ENCODE data around the gene TUSC2.

The TUSC2 gene

GRCh38 chr3:50353245-50354004, 25.4 kb upstream of the TUSC2 start:
- Histone ChIP-seq H3K4me2 (ENCODE audit: low read depth, low read length) (no peak overlapping the region), H3K36me3 (replicated peaks; ENCODE audit: insufficient read depth, low read length) (peaks cover 11% of the 10 kb centered on the region; the same call in 1 of the 2 replicates), H3K9me2 (replicated peaks; ENCODE audit: insufficient read depth, low read length) (no peaks in the 10 kb centered on the region), H3K4me3 (ENCODE audit: low read length) (no peak overlapping the region), H3K27me3 (replicated peaks; ENCODE audit: insufficient read depth, low read length) (no peaks in the 10 kb centered on the region), H2AFZ (ENCODE audit: low read length) (no peak overlapping the region), H3K79me2 (ENCODE audit: low read length) (peaks cover 86% of the 10 kb centered on the region), H3K4me1 (ENCODE audit: low read length) (peaks cover 39% of the 10 kb centered on the region), H3F3A (ENCODE audit: insufficient read depth, low read length) (0 out of 2 replicates have a peak, but pooled peaks cover 6% of the 10 kb centered on the region), H3K9ac (ENCODE audit: low read length) (no peak overlapping the region), H4K20me1 (ENCODE audit: insufficient read depth, low read length) (no peaks in the 10 kb centered on the region), H3K27ac (ENCODE audit: low read length) (no peak overlapping the region), H3K9me3 (replicated peaks; ENCODE audit: insufficient read depth, low read length) (no peaks in the 10 kb centered on the region)
- no peak for DNase-seq
- TF ChIP-seq EZH2 (optimal IDR thresholded peaks at IDR 0.05; ENCODE audit: low read depth, low read length) (no peak), EZH2phosphoT487 (IDR thresholded peaks at IDR 0.05; ENCODE audit: low read length) (no peak), CTCF (IDR thresholded peaks at IDR 0.05; ENCODE audit: low read length) (no peak)

GRCh38 chr3:50352781-50353180, 24.8 kb upstream of the TUSC2 start:
- Histone ChIP-seq H4K20me1 (ENCODE audit: insufficient read depth, low read length) (no peaks in the 10 kb centered on the region), H3K4me3 (ENCODE audit: low read length) (no peak overlapping the region), H2AFZ (ENCODE audit: low read length) (no peak overlapping the region), H3K27ac (ENCODE audit: low read length) (no peak overlapping the region), H3K9ac (ENCODE audit: low read length) (no peak overlapping the region), H3K27me3 (replicated peaks; ENCODE audit: insufficient read depth, low read length) (no peaks in the 10 kb centered on the region), H3K9me2 (replicated peaks; ENCODE audit: insufficient read depth, low read length) (no peaks in the 10 kb centered on the region), H3K9me3 (replicated peaks; ENCODE audit: insufficient read depth, low read length) (no peaks in the 10 kb centered on the region), H3F3A (ENCODE audit: insufficient read depth, low read length) (0 out of 2 replicates have a peak, but pooled peaks cover 6% of the 10 kb centered on the region), H3K4me2 (ENCODE audit: low read depth, low read length) (no peak overlapping the region), H3K79me2 (ENCODE audit: low read length) (peaks cover 79% of the 10 kb centered on the region), H3K4me1 (ENCODE audit: low read length) (peaks cover 33% of the 10 kb centered on the region), H3K36me3 (replicated peaks; ENCODE audit: insufficient read depth, low read length) (peaks cover 11% of the 10 kb centered on the region; the same call in 1 of the 2 replicates)
- no peak for DNase-seq
- TF ChIP-seq CTCF (IDR thresholded peaks at IDR 0.05; ENCODE audit: low read length) = peak; percentile 31
- TF ChIP-seq EZH2phosphoT487 (IDR thresholded peaks at IDR 0.05; ENCODE audit: low read length) = no peak

- H3K4me2 ChIP-seq (ENCODE audit: low read depth, low read length) = peak overlapping the region; percentile 99
- no peaks in the 10 kb centered on the region for H3K9me3 ChIP-seq (replicated peaks; ENCODE audit: insufficient read depth, low read length)
- TF ChIP-seq EZH2 (optimal IDR thresholded peaks at IDR 0.05; ENCODE audit: low read depth, low read length) = no peak
- TF ChIP-seq EZH2phosphoT487 (IDR thresholded peaks at IDR 0.05; ENCODE audit: low read length) = no peak
- no peak for TF ChIP-seq CTCF (IDR thresholded peaks at IDR 0.05; ENCODE audit: low read length)
- H3F3A ChIP-seq (ENCODE audit: insufficient read depth, low read length) = 0 out of 2 replicates have a peak, but pooled peaks cover 8% of the 10 kb centered on the region
- peaks cover 4% of the 10 kb centered on the region; the same call in 1 of the 2 replicates for H3K36me3 ChIP-seq (replicated peaks; ENCODE audit: insufficient read depth, low read length)
- H3K27me3 ChIP-seq (replicated peaks; ENCODE audit: insufficient read depth, low read length) = no peaks in the 10 kb centered on the region
- H3K27ac ChIP-seq (ENCODE audit: low read length) = no peak overlapping the region
- H3K9me2 ChIP-seq (replicated peaks; ENCODE audit: insufficient read depth, low read length) = no peaks in the 10 kb centered on the region
- peak overlapping the region; percentile 87; the same call in 1 of the 2 replicates for H2AFZ ChIP-seq (ENCODE audit: low read length)
- peaks cover 65% of the 10 kb centered on the region for H3K79me2 ChIP-seq (ENCODE audit: low read length)
- H3K4me1 ChIP-seq (ENCODE audit: low read length) = peaks cover 18% of the 10 kb centered on the region
- H3K4me3 ChIP-seq (ENCODE audit: low read length) = peak overlapping the region; percentile 81
- peak overlapping the region; percentile 82 for H3K9ac ChIP-seq (ENCODE audit: low read length)
- H4K20me1 ChIP-seq (ENCODE audit: insufficient read depth, low read length) = no peaks in the 10 kb centered on the region
- no peak for DNase-seq
These were observed 23.3 kb upstream of the TUSC2 start for GRCh38 chr3:50351323-50351697.

Data from MM.1S (cell line).